ENCODE results near the gene THSD4.

- TF ChIP-seq CTCF (IDR thresholded peaks at IDR 0.05; ENCODE audit: poor library complexity, severe bottlenecking) (no peak), POLR2AphosphoS5 (IDR thresholded peaks at IDR 0.05) (no peak), EP300 (conservative IDR thresholded peaks at IDR 0.05; ENCODE audit: poor library complexity, severe bottlenecking) (no peak)
These were observed 4.1 kb upstream of the THSD4 start for GRCh38 chr15:71111181-71111565.

All from neural cell (in vitro differentiated cells).